ENCODE data around the gene MGAT5.

Gene MGAT5

GRCh38 chr2:134231965-134232340 lies 21.9 kb upstream of the MGAT5 start:
- no peak for DNase-seq

GRCh38 chr2:134232461-134232860 lies 21.4 kb upstream of the MGAT5 start:
- no peak for DNase-seq

GRCh38 chr2:134232868-134233727 lies 20.8 kb upstream of the MGAT5 start:
- DNase-seq, result no peak

- DNase-seq, result no peak
Measured at GRCh38 chr2:134233728-134234136, 20.1 kb upstream of the MGAT5 start.

GRCh38 chr2:134234535-134234934 lies 19.3 kb upstream of the MGAT5 start:
- no peak for DNase-seq

- no peak for DNase-seq
Measured at GRCh38 chr2:134235510-134236144, 18.2 kb upstream of the MGAT5 start.

GRCh38 chr2:134238371-134238770 lies 15.5 kb upstream of the MGAT5 start:
- no peak for DNase-seq

- DNase-seq, result no peak
Measured at GRCh38 chr2:134240061-134240460, 13.8 kb upstream of the MGAT5 start.

- no peak for DNase-seq
Measured at GRCh38 chr2:134241911-134242310, 12.0 kb upstream of the MGAT5 start.

GRCh38 chr2:134243244-134243643 lies 10.6 kb upstream of the MGAT5 start:
- DNase-seq, result no peak

GRCh38 chr2:134244086-134244485 lies 9.8 kb upstream of the MGAT5 start:
- DNase-seq, result no peak

GRCh38 chr2:134244587-134244986 lies 9.3 kb upstream of the MGAT5 start:
- DNase-seq, result no peak

- no peak for DNase-seq
Measured at GRCh38 chr2:134245340-134245984, 8.4 kb upstream of the MGAT5 start.

- DNase-seq, result no peak
Measured at GRCh38 chr2:134246154-134246874, 7.6 kb upstream of the MGAT5 start.

- DNase-seq, result no peak
Measured at GRCh38 chr2:134247679-134248078, 6.2 kb upstream of the MGAT5 start.

GRCh38 chr2:134248913-134249312 lies 5.0 kb upstream of the MGAT5 start:
- no peak for DNase-seq

- no peak for DNase-seq
Measured at GRCh38 chr2:134249755-134250154, 4.1 kb upstream of the MGAT5 start.

- DNase-seq, result no peak
Measured at GRCh38 chr2:134250840-134251461, 2.9 kb upstream of the MGAT5 start.

GRCh38 chr2:134252092-134252750 lies 1.7 kb upstream of the MGAT5 start:
- DNase-seq, result no peak

- DNase-seq, result no peak
Measured at GRCh38 chr2:134253117-134253704, 661 bp upstream of the MGAT5 start.

- no peak for DNase-seq
Measured at GRCh38 chr2:134254824-134255223, 952 bp downstream of the MGAT5 start.

GRCh38 chr2:134256956-134257355 lies 3.1 kb downstream of the MGAT5 start:
- no peak for DNase-seq

Measured in NCI-H2107 (cell line).